ENCODE results near the gene GOLGA6L9. TPM values are rescaled to one million over a fixed set of nuclear protein-coding genes. Genes with fewer than 3 reads are reported as not detected.
"Not testable (repeated sequence)": the region's sequence is repeated elsewhere in the genome, so short reads cannot be mapped to it uniquely, and the experiment has no call there.

GOLGA6L9 gene, protein sequence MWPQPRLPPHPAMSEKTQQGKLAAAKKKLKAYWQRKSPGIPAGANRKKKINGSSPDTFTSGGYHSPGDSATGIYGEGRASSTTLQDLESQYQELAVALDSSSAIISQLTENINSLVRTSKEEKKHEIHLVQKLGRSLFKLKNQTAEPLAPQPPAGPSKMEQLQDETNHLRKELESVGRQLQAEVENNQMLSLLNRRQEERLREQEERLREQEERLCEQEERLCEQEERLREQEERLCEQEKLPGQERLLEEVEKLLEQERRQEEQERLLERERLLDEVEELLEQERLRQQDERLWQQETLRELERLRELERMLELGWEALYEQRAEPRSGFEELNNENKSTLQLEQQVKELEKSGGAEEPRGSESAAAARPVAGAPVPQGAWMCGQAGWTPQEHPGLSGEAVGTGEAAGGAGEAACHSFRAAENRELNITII
- total RNA-seq (2014; rRNA removed; shearing (Covaris generic)), result 4.7 and 7.3 TPM in 2 replicates

DNA sequence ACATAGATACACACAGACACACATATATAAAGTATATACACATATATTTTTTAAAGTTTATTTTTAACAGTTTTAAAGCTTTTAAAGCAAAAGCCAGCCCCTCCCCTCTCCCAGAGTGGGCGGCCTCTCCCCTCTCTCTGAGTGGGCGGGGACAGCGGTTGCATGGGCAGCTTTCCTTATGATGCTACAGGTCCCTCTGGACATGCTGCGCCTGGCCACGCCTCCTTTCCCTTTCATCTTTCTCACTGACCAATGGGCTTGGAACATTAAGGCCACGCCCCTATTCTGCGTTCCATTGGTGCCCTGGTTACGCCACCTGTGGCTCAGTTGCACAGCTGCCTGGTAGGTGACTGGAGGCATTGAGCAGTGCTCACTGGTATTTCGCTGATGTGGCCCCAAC, at the start of gene GOLGA6L9:
GOLGA6L9 (plus strand) TSS at position 124 of the 400 bp plus-strand sequence; CDS start at position 388, 264 bp downstream.
- H3K4me3 ChIP-seq; H3K27ac ChIP-seq; H3K36me3 ChIP-seq; H3K27me3 ChIP-seq; H3K4me1 ChIP-seq; H3K9me3 ChIP-seq (replicated peaks): not testable (repeated sequence)
- peak in 1 of 2 experiments; percentile 2 for DNase-seq

DNA sequence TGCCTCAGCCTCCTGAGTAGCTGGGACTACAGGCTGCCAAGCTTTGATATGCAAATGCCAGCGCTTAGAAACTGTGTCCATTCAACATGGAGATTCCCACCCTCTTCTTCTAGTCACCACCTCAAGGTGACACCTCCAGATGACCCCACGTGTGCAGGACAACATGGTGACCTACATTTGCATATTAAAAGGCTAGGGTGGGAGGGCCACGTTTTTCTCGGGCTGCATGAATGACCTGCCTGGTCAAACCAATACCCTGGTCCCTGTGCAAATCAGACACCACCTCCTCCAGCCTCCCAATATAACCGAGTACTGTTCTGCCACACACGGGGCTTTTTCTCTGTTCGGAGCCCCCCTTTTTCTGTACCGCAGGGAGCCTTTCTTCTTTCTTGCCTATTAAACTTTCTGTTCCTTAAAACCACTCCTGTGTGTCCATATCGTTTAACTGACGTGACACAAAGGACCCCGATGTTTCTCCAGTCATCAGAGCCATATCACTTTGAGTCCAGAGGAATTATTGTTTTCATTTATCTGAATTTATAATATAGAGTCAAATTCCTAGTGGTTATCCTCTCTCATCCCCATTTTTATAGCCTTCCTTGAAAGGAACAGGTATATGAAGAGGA, 48.2 kb upstream of the GOLGA6L9 start:
- not testable (repeated sequence) for DNase-seq; H3K4me1 ChIP-seq; H3K27ac ChIP-seq; H3K4me3 ChIP-seq; H3K27me3 ChIP-seq; H3K36me3 ChIP-seq; H3K9me3 ChIP-seq (replicated peaks)

DNA sequence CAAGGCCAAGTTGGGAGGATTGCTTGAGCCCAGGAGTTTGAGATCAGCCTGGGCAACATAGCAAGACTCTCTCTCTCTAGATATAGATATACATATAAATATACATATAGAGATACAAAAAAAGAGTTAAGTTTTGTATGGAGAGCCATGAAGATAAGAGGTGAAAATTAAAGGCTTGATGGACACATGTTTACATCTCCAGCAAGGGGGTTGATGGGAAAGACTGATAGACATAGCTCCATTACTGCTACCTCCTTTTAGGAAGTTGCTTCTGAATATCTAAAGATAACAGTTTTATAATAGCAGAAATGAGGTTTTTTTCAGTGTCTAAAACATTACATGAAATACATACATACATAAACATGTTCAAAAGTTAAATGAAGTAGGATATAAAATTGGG, 42.4 kb upstream of the GOLGA6L9 start:
- not testable (repeated sequence) for H3K9me3 ChIP-seq (replicated peaks); H3K36me3 ChIP-seq; DNase-seq; H3K27me3 ChIP-seq; H3K4me3 ChIP-seq; H3K4me1 ChIP-seq; H3K27ac ChIP-seq

DNA sequence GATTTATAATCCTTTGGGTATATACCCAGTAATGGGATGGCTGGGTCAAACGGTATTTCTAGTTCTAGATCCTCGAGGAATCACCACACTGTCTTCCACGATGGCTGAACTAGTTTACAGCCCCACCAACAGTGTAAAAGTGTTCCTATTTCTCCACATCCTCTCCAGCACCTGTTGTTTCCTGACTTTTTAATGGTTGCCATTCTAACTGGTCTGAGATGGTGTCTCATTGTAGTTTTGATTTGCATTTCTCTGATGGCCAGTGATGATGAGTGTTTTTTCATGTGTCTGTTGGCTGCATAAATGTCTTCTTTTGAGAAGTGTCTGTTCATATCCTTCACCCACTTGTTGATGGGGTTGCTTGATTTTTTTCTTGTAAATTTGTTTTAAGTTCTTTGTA, 39.5 kb upstream of the GOLGA6L9 start:
- not testable (repeated sequence) for H3K27me3 ChIP-seq; DNase-seq; H3K27ac ChIP-seq; H3K36me3 ChIP-seq; H3K4me3 ChIP-seq; H3K9me3 ChIP-seq (replicated peaks); H3K4me1 ChIP-seq

DNA sequence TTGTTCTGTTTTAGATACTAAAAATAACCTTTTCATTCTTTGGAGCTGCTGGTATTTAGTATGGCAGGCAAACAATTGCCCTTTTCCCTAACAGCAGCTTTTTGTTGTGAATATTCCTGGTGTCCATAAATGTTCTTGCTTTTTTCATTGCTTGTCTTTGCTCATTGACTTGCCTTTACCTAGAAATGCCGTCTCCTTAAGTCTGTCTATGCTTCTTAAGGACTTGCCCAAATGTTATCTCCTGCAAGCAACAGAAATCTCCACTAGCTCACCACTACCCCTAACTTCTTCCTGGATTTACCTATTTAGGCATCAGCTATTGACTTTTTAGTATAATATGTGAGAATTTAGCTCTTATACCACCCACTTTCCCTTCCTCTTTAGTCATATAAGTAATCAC, 37.5 kb upstream of the GOLGA6L9 start:
- H3K27me3 ChIP-seq; H3K27ac ChIP-seq; H3K9me3 ChIP-seq (replicated peaks); H3K36me3 ChIP-seq; H3K4me1 ChIP-seq; H3K4me3 ChIP-seq; DNase-seq: not testable (repeated sequence)

DNA sequence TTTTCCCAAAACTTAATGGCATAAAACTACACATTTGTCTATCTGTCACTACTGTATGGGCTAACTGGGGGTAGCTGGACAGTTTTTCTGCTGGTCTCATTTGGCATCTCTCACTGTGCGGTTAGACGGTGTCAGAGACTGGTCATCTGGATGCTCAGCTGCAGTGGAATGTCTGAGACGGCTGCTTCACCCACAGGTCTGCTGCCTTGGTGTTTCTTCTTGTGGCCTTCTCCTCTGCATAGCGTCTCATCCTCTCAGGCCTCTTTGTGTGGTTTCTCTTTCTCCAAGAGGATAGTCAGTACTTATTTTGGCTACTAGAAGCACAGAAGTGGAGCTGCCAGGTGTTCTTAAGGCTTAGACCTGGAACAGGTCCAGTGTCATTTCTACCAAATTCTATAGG, 35.9 kb upstream of the GOLGA6L9 start:
- Histone ChIP-seq H3K4me1 (peaks cover 8% of the 10 kb centered on the region), H3K4me3 (no peak overlapping the region), H3K27me3 (no peaks in the 10 kb centered on the region), H3K27ac (no peak overlapping the region), H3K36me3 (no peaks in the 10 kb centered on the region), H3K9me3 (replicated peaks) (no peaks in the 10 kb centered on the region; the same call in 1 of the 2 replicates)
- DNase-seq, result peak; percentile 5 to 11

DNA sequence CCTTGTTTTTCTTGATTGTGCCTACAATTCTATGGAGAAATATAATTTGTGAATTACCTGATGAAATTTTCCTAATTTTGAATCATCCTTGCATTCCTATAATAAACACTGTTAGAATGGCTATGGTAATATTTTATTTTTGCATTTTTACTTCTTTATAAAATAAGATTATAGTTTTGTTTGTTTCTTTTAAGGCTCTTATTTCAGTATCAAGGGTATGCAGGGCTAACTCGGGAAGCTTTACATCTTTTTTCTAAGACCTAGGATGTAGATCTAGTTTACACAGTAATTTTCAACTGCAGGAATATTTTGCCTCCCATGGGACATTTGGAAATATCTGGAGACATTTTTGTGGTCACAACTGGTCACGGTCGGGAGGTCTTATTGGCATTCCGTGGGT, 33.8 kb upstream of the GOLGA6L9 start:
- H3K36me3 ChIP-seq; H3K9me3 ChIP-seq (replicated peaks); H3K4me1 ChIP-seq; H3K27me3 ChIP-seq: not testable (repeated sequence)
- Histone ChIP-seq H3K4me3 (peak overlapping the region; percentile 17; the same call in 1 of the 2 replicates), H3K27ac (peak overlapping the region; percentile 96)
- peak in 1 of 2 experiments; percentile 51 for DNase-seq

DNA sequence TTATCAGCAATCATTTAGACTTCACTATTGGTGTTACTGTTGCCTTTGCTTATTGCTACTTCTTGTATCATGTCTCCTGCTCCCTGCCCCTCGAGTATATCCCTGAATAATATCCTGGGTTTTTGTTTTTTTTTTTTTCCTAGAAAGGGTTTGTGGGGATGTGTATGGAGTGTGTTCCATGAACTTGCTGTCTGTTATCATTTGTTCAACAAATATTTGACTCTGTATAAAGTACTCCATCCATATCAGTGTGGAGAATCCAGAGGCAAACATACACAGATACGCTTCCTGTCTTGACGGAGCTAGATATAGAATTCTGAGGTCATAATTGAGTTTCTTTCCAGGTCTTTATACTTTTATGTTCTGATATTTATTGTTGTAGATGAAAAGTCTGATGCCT, 31.8 kb upstream of the GOLGA6L9 start:
- H3K36me3 ChIP-seq, result no peaks in the 10 kb centered on the region
- H3K27ac ChIP-seq, result no peak overlapping the region
- no peak overlapping the region for H3K4me3 ChIP-seq
- H3K9me3 ChIP-seq (replicated peaks), result peaks cover 4% of the 10 kb centered on the region; the same call in 1 of the 2 replicates
- H3K27me3 ChIP-seq, result no peaks in the 10 kb centered on the region
- peaks cover 8% of the 10 kb centered on the region for H3K4me1 ChIP-seq
- no peak for DNase-seq

DNA sequence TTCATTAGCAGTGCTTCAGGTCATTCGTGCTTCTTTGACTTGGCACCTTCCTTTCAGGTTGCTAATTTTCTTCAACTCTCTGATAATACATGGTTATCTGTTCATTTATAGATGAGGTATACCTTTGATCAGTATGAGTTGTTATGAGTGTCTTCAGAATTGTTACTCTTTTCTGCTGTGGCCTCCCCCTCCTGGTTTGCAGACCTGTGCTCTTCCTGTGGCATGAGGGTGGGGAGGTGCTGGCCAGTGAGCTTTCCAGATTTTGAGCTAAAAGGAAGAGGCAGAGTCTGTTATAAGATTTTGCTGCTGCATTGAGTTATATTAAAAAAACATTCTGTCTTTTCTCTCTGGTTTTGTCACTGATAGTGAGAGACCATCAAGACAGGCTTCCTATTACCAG, 30.8 kb upstream of the GOLGA6L9 start:
- Histone ChIP-seq H3K36me3 (no peaks in the 10 kb centered on the region), H3K4me3 (no peak overlapping the region)

DNA sequence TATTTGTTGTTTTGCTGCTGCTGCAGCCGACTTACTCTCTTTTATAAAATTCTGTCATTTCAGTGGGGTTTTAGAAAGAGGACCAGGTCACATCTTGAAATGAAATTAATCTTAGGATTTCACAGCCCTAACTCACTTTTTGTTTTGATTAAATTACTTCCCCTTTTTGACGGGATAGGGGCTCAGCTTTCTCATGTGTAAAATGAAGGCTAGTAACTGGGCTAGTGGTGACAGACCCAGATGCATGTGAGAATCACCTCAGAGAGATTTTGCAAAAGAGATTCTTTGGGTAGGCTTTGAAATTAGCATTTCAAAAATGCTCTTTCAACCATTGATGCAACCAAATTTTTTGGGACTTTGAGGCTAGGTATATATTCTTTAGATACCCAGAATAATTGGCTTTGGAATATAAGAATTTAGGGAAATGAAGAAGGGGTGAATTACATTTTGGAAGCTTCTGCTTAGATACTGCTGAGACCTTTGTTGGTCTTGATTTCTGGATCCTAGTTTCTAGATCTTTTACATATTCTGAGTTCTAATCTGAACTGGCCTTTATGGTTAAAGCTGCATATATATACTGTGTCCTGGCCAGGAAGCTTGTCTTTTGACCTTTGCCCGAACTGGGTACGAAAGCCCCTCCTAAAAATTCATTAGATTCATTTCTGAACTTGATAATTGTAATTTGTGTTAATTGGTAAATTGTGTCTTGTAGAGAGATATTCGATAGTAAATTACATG, 30.1 kb upstream of the GOLGA6L9 start:
- not testable (repeated sequence) for H3K27ac ChIP-seq; H3K36me3 ChIP-seq; H3K4me1 ChIP-seq; H3K4me3 ChIP-seq; H3K27me3 ChIP-seq; H3K9me3 ChIP-seq (replicated peaks); DNase-seq

More for the DNA sequence above, 30.8 kb upstream of the GOLGA6L9 start:
- Histone ChIP-seq H3K9me3 (replicated peaks) (peaks cover 4% of the 10 kb centered on the region; the same call in 1 of the 2 replicates), H3K4me1 (peaks cover 8% of the 10 kb centered on the region), H3K27ac (no peak overlapping the region), H3K27me3 (no peaks in the 10 kb centered on the region)
- DNase-seq, result no peak

DNA sequence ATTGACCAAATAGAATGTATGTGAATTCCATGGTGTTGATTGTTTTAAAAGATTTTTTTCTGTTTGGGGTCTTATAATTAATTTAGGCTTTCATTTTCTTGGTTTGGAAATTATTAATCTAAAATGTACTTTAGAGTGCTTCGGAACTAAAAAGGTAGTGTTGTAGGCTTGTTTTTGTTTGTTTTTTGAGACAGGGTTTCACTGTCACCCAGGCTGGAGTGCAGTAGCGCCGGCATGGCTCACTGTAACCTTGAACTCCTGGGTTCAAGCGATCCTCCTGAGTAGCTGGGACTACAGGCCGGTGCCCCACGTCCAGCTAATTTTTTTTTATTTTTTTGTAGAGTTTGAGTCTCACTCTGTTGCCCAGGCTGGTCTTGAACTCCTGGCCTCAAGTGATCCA, 27.7 kb upstream of the GOLGA6L9 start:
- not testable (repeated sequence) for H3K4me3 ChIP-seq; H3K36me3 ChIP-seq; H3K4me1 ChIP-seq; H3K9me3 ChIP-seq (replicated peaks); H3K27me3 ChIP-seq; DNase-seq; H3K27ac ChIP-seq

DNA sequence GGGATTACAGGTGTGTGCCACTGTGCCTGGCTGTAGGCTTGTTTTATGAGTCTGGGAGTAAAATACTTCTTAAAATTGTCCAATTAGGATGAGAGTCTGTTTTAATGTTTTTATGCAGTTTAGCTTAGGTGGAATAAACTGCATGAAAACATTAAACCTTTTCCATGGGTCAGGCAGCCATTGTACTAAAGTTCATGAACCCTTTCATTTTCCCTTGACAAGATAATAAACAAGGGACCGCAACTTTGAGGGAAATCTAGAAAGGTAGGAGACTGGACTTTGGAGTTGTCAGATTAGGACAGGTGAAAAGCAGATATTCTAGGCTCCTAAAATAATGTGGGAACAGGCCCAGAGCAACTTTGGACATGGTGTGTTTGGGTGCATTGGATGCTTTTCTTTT, 27.3 kb upstream of the GOLGA6L9 start:
- not testable (repeated sequence) for H3K4me1 ChIP-seq; H3K27ac ChIP-seq; DNase-seq; H3K4me3 ChIP-seq; H3K27me3 ChIP-seq; H3K36me3 ChIP-seq; H3K9me3 ChIP-seq (replicated peaks)

DNA sequence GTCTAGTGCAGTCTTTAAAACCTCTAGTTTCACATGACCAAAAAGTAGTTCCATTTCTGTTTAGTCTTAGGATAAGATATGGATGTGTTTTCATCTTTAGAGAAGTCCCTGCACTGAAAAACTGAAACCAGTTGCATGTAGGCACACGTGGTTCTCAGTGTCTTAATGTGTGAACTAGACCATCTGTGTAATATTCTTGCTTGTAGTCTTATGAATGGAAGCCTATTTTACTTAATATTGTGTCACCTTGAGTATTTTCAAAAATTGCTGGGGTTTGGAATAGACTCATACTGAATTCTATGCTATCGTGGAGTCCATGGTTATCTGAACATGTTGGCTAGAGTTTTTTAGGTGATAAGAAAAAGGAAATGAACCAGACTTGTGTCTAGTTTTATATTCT, 23.4 kb upstream of the GOLGA6L9 start:
- not testable (repeated sequence) for H3K27ac ChIP-seq; DNase-seq; H3K27me3 ChIP-seq; H3K9me3 ChIP-seq (replicated peaks); H3K4me1 ChIP-seq; H3K4me3 ChIP-seq; H3K36me3 ChIP-seq

DNA sequence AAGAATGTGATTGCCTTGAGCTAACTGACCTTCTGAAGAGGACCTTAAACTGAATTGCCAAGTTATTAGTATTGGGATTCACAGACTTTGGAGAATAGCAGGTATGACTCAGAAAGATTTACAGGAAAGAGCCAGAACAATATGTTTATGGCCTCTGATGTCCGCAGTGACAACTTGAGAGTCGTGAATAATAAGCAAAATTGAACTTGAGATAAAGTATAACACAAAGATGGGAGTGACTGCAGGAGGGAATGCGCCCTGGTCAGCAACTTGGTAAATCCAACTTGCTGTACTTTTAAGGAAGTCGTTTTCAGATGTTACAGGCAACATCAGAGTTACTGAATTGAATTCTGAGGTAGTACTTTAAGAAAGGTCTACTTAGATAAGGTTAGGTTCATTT, 19.3 kb upstream of the GOLGA6L9 start:
- not testable (repeated sequence) for H3K27ac ChIP-seq; H3K27me3 ChIP-seq; H3K36me3 ChIP-seq; H3K4me3 ChIP-seq; DNase-seq; H3K9me3 ChIP-seq (replicated peaks); H3K4me1 ChIP-seq

DNA sequence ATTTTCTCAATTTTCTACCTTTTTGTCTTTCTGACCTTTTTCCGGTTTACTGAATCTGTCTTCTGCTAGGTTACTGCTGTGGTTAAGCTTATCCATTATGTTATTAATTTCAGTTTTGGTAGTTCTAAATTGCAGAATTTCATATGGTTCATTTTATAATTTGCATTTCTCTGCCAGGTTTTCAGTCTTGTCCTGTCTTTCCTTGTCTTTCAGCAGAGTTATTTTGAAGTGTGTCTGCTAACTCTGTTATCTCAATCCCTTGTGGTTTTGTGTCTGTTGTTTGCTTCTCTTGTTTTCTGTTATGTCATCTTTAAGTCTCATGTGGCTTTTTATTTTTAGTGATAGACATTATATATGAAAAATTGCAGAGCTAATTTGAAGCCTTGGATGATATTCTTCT, 18.0 kb upstream of the GOLGA6L9 start:
- not testable (repeated sequence) for H3K36me3 ChIP-seq; H3K4me1 ChIP-seq; H3K27me3 ChIP-seq; H3K9me3 ChIP-seq (replicated peaks); DNase-seq; H3K27ac ChIP-seq; H3K4me3 ChIP-seq
